ENCODE data around the gene ODAM.
"Not testable (repeated sequence)": the region's sequence is repeated elsewhere in the genome, so short reads cannot be mapped to it uniquely, and the experiment has no call there.

Gene ODAM

GRCh38 chr4:70191647-70192046 lies 3.9 kb upstream of the ODAM start:
- no peak for TF ChIP-seq YY1 (IDR thresholded peaks at IDR 0.05; ENCODE audit: insufficient read depth, insufficient read length)
- no peak for TF ChIP-seq SUZ12 (IDR thresholded peaks at IDR 0.05; ENCODE audit: extremely low read depth, insufficient read depth, insufficient read length)
- no peak for TF ChIP-seq ZNF274 (IDR thresholded peaks at IDR 0.05; ENCODE audit: low read depth, low read length)
- H3K9me3 ChIP-seq (ENCODE audit: insufficient read depth, low read length), result no peaks in the 10 kb centered on the region
- no peaks in the 10 kb centered on the region for H3K36me3 ChIP-seq (ENCODE audit: insufficient read depth, insufficient read length, low read length)
- no peaks in the 10 kb centered on the region for H3K27me3 ChIP-seq (ENCODE audit: insufficient read depth, insufficient read length)
- H3K4me3 ChIP-seq (ENCODE audit: insufficient read length, low read depth), result no peak overlapping the region
- H3K9ac ChIP-seq (ENCODE audit: insufficient read length, low read depth), result no peak overlapping the region
- H3K4me1 ChIP-seq (ENCODE audit: insufficient read depth, insufficient read length), result no peaks in the 10 kb centered on the region
- DNase-seq (ENCODE audit: low read depth, low spot score), result no peak

GRCh38 chr4:70192895-70193294 lies 2.6 kb upstream of the ODAM start:
- no peak for TF ChIP-seq SUZ12 (IDR thresholded peaks at IDR 0.05; ENCODE audit: extremely low read depth, insufficient read depth, insufficient read length)
- TF ChIP-seq ZNF274 (IDR thresholded peaks at IDR 0.05; ENCODE audit: low read depth, low read length), result no peak
- no peak for TF ChIP-seq YY1 (IDR thresholded peaks at IDR 0.05; ENCODE audit: insufficient read depth, insufficient read length)

DNA sequence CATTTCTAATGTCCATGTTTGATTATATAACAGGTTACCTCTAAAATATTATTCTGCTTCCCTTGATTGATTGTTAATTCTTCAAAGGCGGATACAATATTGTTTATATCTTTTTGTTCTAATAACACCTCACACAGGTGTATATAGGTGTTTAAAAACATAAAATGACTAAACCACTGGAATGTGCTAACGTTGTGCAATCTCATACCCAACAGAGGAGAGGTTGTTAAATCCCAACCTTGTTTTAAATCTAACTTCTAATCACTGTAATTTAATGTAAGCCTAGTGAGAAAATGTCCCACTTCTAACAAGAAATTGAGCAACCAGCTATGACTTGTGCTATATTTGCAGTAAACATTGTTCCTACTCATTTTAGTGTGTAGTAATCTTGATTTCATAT lies 1.3 kb downstream of the ODAM start:
- H3K27me3 ChIP-seq (ENCODE audit: insufficient read depth, insufficient read length), result no peaks in the 10 kb centered on the region
- H3K9me3 ChIP-seq (ENCODE audit: insufficient read depth, low read length), result no peaks in the 10 kb centered on the region
- no peak overlapping the region for H3K9ac ChIP-seq (ENCODE audit: insufficient read length, low read depth)
- no peak overlapping the region for H3K4me3 ChIP-seq (ENCODE audit: insufficient read length, low read depth)
- DNase-seq (ENCODE audit: low read depth, low spot score), result no peak
- H3K36me3 ChIP-seq (ENCODE audit: insufficient read depth, insufficient read length, low read length), result no peaks in the 10 kb centered on the region
- no peaks in the 10 kb centered on the region for H3K4me1 ChIP-seq (ENCODE audit: insufficient read depth, insufficient read length)
- no peak for TF ChIP-seq YY1 (IDR thresholded peaks at IDR 0.05; ENCODE audit: insufficient read depth, insufficient read length)
- TF ChIP-seq SUZ12 (IDR thresholded peaks at IDR 0.05; ENCODE audit: extremely low read depth, insufficient read depth, insufficient read length), result no peak

More at GRCh38 chr4:70192895-70193294, 2.6 kb upstream of the ODAM start:
- Histone ChIP-seq H3K27me3 (ENCODE audit: insufficient read depth, insufficient read length) (no peaks in the 10 kb centered on the region), H3K36me3 (ENCODE audit: insufficient read depth, insufficient read length, low read length) (no peaks in the 10 kb centered on the region), H3K9me3 (ENCODE audit: insufficient read depth, low read length) (no peaks in the 10 kb centered on the region), H3K4me3 (ENCODE audit: insufficient read length, low read depth) (no peak overlapping the region), H3K9ac (ENCODE audit: insufficient read length, low read depth) (no peak overlapping the region), H3K4me1 (ENCODE audit: insufficient read depth, insufficient read length) (no peaks in the 10 kb centered on the region)
- DNase-seq (ENCODE audit: low read depth, low spot score), result no peak

DNA sequence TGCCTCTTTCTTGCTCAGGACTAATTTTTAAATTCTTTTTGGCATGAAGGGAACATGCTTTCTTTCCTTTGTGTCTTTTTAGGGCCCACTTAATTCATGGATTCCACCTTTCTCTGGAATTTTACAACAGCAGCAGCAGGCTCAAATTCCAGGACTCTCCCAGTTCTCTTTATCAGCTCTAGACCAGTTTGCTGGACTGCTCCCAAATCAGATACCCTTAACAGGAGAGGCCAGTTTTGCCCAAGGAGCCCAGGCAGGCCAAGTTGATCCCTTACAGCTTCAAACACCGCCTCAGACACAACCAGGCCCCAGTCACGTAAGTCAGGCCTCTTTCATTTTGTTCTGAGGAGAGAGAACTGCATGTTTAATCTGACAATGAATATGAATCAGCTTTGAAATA lies 2.3 kb downstream of the ODAM start:
- no peak overlapping the region for H3K9ac ChIP-seq (ENCODE audit: insufficient read length, low read depth)
- no peak overlapping the region for H3K4me3 ChIP-seq (ENCODE audit: insufficient read length, low read depth)
- no peaks in the 10 kb centered on the region for H3K9me3 ChIP-seq (ENCODE audit: insufficient read depth, low read length)
- H3K4me1 ChIP-seq (ENCODE audit: insufficient read depth, insufficient read length), result no peaks in the 10 kb centered on the region
- H3K36me3 ChIP-seq (ENCODE audit: insufficient read depth, insufficient read length, low read length), result no peaks in the 10 kb centered on the region
- H3K27me3 ChIP-seq (ENCODE audit: insufficient read depth, insufficient read length), result no peaks in the 10 kb centered on the region
- TF ChIP-seq ZNF274 (IDR thresholded peaks at IDR 0.05; ENCODE audit: low read depth, low read length) (no peak), YY1 (IDR thresholded peaks at IDR 0.05; ENCODE audit: insufficient read depth, insufficient read length) (no peak), SUZ12 (IDR thresholded peaks at IDR 0.05; ENCODE audit: extremely low read depth, insufficient read depth, insufficient read length) (no peak)
- DNase-seq (ENCODE audit: low read depth, low spot score), result no peak

DNA sequence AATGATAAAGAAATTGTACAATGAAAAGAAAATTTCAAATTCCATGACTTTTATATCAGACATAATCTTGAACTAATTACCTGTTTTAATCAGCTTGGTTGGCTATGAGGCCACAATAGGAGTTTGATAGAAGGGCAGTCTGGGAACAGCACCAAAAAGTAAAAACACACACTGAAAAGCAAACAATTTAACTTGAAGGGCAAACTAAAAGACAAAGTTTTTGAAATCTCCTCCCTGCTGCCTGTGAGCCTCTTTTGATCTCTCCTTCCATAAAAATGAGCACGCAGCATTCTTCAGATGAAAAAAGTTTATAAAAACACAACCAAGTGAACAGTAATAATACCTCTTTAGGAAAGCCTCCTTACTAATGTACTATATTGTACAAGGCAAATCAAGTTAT lies 8.1 kb downstream of the ODAM start:
- no peak for DNase-seq (ENCODE audit: low read depth, low spot score)
- no peaks in the 10 kb centered on the region for H3K4me1 ChIP-seq (ENCODE audit: insufficient read depth, insufficient read length)
- H3K9ac ChIP-seq (ENCODE audit: insufficient read length, low read depth), result no peak overlapping the region
- TF ChIP-seq ZNF274 (IDR thresholded peaks at IDR 0.05; ENCODE audit: low read depth, low read length), result no peak
- TF ChIP-seq SUZ12 (IDR thresholded peaks at IDR 0.05; ENCODE audit: extremely low read depth, insufficient read depth, insufficient read length), result no peak
- no peak for TF ChIP-seq YY1 (IDR thresholded peaks at IDR 0.05; ENCODE audit: insufficient read depth, insufficient read length)
- no peaks in the 10 kb centered on the region for H3K36me3 ChIP-seq (ENCODE audit: insufficient read depth, insufficient read length, low read length)
- H3K4me3 ChIP-seq (ENCODE audit: insufficient read length, low read depth), result no peak overlapping the region
- H3K9me3 ChIP-seq (ENCODE audit: insufficient read depth, low read length), result no peaks in the 10 kb centered on the region
- H3K27me3 ChIP-seq (ENCODE audit: insufficient read depth, insufficient read length), result no peaks in the 10 kb centered on the region

- not testable (repeated sequence) for H3K36me3 ChIP-seq (ENCODE audit: insufficient read depth, insufficient read length, low read length); H3K9ac ChIP-seq (ENCODE audit: insufficient read length, low read depth); H3K4me3 ChIP-seq (ENCODE audit: insufficient read length, low read depth); H3K27me3 ChIP-seq (ENCODE audit: insufficient read depth, insufficient read length); DNase-seq (ENCODE audit: low read depth, low spot score); H3K9me3 ChIP-seq (ENCODE audit: insufficient read depth, low read length); H3K4me1 ChIP-seq (ENCODE audit: insufficient read depth, insufficient read length)
Observed at GRCh38 chr4:70212752-70213151, 17.2 kb downstream of the ODAM start.

DNA sequence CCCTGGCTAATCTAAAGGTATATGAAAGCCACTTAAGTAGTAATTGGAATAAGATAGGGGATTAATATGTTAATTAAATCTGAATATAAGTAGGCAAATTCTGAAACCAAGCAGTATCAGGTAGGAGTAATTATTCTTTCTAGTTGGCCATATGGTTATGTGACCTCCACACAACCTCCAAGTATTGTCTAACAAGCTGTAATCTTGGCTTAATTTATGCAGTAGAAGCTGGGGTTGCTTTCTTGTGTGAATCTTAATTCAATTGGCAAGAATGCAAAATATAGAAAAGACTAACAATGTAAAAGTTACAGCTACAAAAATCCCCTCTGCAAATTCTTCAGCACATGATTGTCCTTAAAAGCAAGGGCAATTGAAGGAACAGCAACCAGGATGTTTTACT lies 20.6 kb downstream of the ODAM start:
- H3K9me3 ChIP-seq (ENCODE audit: insufficient read depth, low read length); H3K9ac ChIP-seq (ENCODE audit: insufficient read length, low read depth); H3K27me3 ChIP-seq (ENCODE audit: insufficient read depth, insufficient read length); H3K4me1 ChIP-seq (ENCODE audit: insufficient read depth, insufficient read length); H3K4me3 ChIP-seq (ENCODE audit: insufficient read length, low read depth); DNase-seq (ENCODE audit: low read depth, low spot score); H3K36me3 ChIP-seq (ENCODE audit: insufficient read depth, insufficient read length, low read length): not testable (repeated sequence)

DNA sequence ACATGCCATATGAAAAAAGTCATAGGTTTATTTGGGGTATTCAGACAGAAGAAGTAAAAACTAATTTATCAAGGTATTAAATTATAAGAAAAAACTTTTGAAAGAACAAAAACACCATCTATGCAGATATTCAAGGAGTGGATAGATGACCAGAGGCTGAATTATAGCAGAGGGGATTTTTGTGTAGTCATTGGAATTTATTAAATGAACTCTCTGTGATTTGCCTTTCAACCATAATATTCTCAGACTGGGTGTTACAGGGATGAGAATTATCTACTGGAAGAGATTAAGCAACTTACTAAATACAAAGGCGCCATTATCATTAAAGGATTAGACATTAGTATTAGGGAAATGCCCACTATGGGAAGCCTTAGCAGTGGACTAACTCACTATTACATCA lies 21.0 kb downstream of the ODAM start:
- not testable (repeated sequence) for H3K9me3 ChIP-seq (ENCODE audit: insufficient read depth, low read length); H3K4me3 ChIP-seq (ENCODE audit: insufficient read length, low read depth); DNase-seq (ENCODE audit: low read depth, low spot score); H3K9ac ChIP-seq (ENCODE audit: insufficient read length, low read depth); H3K4me1 ChIP-seq (ENCODE audit: insufficient read depth, insufficient read length); H3K27me3 ChIP-seq (ENCODE audit: insufficient read depth, insufficient read length); H3K36me3 ChIP-seq (ENCODE audit: insufficient read depth, insufficient read length, low read length)

DNA sequence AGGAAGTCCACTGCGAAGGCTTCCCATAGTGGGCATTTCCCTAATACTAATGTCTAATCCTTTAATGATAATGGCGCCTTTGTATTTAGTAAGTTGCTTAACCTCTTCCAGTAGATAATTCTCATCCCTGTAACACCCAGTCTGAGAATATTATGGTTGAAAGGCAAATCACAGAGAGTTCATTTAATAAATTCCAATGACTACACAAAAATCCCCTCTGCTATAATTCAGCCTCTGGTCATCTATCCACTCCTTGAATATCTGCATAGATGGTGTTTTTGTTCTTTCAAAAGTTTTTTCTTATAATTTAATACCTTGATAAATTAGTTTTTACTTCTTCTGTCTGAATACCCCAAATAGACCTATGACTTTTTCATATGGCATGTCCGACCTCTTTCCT lies 25.9 kb downstream of the ODAM start:
- H3K9ac ChIP-seq (ENCODE audit: insufficient read length, low read depth); H3K4me3 ChIP-seq (ENCODE audit: insufficient read length, low read depth); H3K27me3 ChIP-seq (ENCODE audit: insufficient read depth, insufficient read length); DNase-seq (ENCODE audit: low read depth, low spot score); H3K9me3 ChIP-seq (ENCODE audit: insufficient read depth, low read length); H3K4me1 ChIP-seq (ENCODE audit: insufficient read depth, insufficient read length); H3K36me3 ChIP-seq (ENCODE audit: insufficient read depth, insufficient read length, low read length): not testable (repeated sequence)

- H3K36me3 ChIP-seq (ENCODE audit: insufficient read depth, insufficient read length, low read length); H3K9ac ChIP-seq (ENCODE audit: insufficient read length, low read depth): not testable (repeated sequence)
Observed at GRCh38 chr4:70221818-70222217, 26.3 kb downstream of the ODAM start.

More at GRCh38 chr4:70221818-70222217, 26.3 kb downstream of the ODAM start:
- H3K9me3 ChIP-seq (ENCODE audit: insufficient read depth, low read length); H3K27me3 ChIP-seq (ENCODE audit: insufficient read depth, insufficient read length); DNase-seq (ENCODE audit: low read depth, low spot score); H3K4me3 ChIP-seq (ENCODE audit: insufficient read length, low read depth); H3K4me1 ChIP-seq (ENCODE audit: insufficient read depth, insufficient read length): not testable (repeated sequence)

All from NT2/D1 (cell line).